GM19193 (cell line): ENCODE results near the gene VTCN1.

Source experiments
- POLR2A ChIP-seq: IDR thresholded peaks from 4 replicates; pipeline ENCODE4 v1.6.1; 2011; ENCODE audit not compliant: insufficient read depth, insufficient read length; ENCODE audit errors: extremely low read depth

Gene VTCN1

DNA sequence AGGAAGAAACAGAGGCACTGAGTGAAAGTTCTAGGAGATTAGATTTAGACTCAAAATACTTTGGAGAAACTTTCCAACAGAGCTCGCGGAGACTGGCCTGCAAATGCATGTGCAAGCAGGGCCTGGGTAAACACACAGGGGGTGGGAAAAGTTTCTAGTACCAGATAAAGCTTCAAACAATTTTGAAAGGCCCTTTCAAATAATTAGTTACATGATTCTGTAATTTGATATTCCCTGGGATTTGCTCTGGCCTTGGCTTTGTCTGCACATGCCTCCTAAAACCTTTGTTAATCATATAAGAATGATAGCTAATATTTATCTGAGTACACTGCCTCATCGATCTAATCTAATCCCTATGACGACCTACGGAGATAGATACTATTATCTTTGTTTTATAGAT, 31.3 kb downstream of the VTCN1 start:
- TF ChIP-seq POLR2A: no peak

DNA sequence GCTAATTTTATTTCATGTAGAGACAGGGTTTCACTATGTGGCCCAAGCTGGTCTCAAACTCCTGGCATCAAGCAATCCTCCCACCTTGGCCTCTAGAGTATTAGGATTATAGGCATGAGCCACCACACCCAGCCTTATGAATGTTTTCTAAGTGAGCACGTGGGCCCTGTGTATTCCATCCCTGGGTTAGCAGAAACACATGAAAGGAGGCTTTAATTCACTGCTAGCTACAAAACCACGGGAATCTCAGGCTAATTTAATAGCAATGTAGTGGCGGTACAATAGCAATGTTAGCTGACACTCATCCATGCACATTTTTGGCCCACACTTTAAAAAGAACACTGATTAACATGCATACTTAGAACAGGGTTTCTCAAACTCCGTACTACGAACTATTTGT, 32.0 kb downstream of the VTCN1 start:
- no peak for TF ChIP-seq POLR2A

DNA sequence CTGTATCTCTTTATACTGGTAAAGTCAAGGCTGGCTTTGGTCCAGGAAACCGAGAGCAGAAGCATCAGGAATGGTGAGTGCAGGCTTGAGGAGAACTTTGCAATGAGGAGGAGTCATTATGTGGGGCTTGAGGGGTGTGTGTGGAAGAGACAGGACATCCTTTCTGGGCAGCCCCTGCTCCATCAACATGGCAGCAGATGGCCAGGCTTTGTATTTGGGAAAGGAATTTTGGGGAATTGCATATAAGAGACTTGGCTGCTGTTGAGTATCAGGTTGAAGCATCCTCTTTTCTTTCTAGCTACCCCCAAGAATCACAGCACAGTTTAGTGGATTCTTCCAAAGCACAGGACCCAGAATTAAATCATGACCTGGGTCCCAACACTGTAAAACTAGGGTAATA, 33.4 kb downstream of the VTCN1 start:
- no peak for TF ChIP-seq POLR2A

DNA sequence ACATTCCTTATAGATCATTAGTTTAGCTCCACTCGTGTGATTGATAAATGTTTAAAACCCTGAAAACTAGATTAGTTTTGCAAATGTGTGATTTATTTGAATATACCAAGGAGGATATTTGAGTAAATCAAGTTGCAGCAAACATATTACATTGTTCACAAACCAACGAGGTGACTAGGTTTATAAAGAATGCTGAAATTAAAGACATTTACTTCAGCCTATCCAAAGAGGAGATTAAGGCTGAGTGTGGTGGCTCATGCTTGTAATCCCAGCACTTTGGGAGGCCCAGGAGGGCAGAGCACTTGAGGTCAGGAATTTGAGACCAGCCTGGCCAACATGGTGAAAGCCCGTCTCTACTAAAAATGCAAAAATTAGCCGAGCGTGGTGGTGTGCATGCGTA, 34.1 kb downstream of the VTCN1 start:
- no peak for TF ChIP-seq POLR2A

DNA sequence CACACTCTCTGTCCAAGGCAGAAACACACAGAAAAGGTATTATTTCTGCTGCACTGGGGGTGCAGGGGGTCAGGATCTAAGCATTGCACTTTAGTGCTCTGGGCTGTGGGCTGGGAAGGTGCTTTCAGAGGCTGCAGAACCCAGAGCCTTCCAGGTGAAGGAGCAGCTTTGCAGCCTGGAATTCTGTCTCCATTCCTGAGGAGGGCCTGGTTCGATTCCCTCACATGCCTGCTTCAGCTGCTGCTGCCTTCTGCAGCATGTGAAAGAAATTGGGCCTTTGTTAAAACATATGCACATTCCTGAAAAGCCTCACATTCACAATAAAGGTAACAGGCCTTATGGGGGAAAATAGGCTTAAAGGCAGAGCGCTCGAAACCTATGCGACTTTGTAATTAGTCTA, 35.9 kb downstream of the VTCN1 start:
- TF ChIP-seq POLR2A: no peak

DNA sequence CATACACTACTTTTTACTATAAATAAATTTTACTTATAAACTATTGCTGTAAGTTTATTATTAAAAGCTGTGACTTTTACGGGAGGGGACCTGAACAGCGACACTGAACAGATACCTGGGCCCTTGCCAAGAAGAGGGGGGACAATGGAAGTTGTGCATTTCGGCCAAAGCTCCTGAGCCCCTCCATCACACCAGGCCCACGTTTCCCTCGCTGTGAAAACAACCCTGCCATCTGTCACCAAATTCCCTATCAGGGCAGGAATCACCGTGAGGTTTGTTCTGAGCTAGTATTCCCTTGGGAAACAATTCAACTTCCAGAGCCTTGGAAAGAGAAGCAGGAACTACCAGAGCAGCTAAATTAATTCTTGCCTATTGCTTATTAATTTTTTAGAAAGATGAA, 37.0 kb downstream of the VTCN1 start:
- TF ChIP-seq POLR2A: no peak

DNA sequence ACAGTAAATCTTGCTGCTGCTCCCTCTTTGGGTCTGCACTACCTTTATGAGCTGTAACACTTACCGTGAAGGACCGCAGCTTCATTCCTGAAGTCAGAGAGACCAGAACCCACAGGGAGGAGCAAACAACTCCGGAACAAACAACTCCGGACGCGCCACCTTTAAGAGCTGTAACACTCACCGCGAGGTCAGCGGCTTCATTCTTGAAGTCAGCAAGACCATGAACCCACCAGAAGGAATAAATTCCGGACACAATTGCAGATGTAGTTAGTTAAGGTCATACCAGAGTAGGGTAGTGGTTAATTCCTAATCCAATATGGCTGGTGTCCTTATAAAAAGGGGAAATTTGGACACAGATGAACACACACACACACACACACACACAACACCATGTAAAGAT, 37.7 kb downstream of the VTCN1 start:
- TF ChIP-seq POLR2A: no peak

DNA sequence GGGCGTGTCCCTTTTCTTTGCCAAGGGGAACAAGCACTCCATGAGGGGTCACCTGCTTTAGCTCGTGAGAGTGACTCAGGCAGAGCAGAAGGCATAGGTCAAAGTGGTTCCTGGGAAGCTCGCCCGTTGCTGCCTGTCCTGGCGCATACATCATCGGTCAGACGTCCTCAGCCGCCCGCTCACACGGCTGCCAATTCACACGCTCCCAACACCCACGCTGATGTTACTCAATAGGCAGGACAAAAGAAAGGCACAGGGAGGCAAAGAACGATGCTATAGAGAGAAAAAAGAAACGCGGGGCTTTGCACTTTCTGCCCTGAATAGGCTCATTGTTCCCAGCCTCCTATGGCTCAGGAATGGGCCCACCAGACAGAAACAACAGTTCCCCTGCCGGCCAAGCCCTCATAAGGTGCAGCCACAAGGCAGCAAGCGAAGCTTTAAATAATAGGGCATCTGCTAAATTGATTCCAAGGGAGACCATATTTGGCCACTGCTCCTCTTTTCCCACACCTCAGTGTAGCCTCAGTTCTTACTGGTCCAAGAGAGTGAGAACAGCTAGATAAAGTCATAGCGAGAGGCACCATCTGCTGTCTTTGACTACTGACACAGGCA, 38.7 kb downstream of the VTCN1 start:
- TF ChIP-seq POLR2A: no peak

DNA sequence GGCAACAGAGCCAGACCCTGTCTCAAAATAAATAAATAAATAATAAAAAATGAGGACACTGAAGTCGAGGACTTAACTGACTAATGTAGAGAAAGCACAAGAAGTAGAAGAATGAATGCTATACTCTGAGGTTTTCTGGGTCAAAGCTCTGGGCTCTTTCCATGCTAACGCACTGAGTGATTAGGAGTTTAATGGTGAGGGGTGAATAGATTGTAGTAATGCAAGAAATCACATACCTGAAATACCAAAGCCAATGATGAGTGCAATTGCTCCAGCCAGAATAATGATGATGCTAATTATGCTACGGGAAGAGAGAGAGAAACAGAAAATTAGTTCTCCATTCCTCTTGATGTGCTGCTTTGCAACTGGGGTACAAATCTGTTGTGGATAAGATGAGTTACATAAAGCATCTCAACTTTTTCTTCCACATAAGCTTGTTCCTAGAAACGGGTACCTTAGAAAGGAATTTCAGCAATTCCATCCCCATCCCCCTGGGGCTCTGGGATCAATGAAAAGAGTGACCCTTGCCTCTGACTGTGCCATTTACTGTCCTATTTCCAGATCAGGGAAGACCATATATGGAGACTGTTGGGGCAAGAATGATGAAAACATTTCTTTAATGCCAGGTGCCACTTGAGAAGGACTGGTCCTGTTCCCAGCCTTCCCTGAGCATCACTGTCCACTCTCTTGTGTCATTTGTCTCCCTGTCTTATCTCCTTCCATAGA, 40.7 kb downstream of the VTCN1 start:
- TF ChIP-seq POLR2A: no peak

DNA sequence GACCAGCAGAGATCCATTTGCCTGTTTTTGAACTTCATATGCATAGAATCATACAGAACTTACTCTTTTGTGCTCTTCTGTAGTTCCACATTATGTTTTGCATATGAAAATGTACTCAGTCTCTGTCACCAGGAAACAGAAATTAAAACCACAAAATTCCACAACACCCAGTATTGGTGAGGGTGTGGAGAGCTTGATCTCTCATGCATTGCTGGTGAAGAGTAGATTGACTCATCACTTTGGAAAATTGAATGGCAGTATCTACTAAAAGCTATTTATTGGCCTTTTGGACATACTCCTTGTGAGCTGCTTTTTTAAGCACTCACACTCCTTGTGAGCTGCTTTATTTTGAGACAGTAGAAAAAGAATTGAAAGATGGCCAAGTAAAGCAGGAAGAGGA, 43.3 kb downstream of the VTCN1 start:
- TF ChIP-seq POLR2A: no peak

DNA sequence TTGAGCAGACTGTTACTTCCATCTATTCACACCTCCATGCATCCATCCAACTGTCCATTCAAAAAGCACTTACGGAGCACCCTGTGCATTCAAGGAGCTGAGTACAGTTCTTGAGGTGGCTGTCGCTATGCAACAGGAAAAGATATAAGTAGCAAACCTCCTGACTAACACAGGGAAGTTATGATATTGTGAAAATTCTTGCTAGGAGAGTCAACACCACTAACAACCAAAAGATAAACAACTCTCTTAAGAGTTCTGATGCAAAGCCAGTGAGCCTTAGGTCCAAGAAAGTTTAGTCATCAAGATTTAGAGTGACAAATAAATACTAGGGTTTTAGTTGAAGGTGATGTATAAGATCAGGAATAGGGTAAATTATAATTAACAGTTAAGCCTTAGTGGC, 44.7 kb downstream of the VTCN1 start:
- TF ChIP-seq POLR2A: no peak

DNA sequence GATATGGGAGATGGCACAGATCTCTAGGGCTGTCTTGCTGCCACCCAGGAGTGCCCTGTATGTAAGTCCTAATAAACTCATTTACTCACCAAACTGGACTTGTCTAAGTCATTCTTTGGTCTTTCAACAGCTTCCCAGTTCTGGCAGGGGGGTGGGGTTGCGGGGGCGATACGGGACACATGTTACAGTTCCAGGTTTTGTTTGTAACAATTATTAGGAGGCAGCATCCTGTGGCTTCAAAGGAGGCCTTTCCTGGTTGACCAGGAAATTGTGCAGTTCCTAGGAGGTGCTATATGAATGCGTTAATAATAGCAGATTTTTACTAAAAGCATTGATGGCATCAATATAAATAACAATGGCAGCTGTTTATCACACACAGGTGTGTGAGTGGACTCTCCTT, 46.5 kb downstream of the VTCN1 start:
- no peak for TF ChIP-seq POLR2A

DNA sequence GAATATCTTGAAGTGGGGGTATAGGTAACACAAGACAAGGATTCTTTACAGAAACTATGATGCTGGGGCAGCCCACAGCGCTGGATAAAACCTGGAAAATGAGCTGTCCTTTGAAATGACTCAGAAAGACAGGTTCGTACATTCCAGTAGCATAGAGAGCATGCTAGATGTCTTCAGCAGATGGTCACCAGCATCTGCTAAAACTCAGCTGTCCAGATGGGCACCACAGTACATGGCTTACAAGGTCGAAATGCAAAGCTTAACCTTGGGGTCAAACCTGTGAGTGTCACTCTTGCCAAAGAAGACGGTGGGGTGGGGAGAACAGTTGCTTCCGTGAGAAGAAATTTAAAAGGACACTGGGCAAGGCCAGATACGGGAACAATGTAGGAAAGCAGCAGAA, 47.9 kb downstream of the VTCN1 start:
- no peak for TF ChIP-seq POLR2A

DNA sequence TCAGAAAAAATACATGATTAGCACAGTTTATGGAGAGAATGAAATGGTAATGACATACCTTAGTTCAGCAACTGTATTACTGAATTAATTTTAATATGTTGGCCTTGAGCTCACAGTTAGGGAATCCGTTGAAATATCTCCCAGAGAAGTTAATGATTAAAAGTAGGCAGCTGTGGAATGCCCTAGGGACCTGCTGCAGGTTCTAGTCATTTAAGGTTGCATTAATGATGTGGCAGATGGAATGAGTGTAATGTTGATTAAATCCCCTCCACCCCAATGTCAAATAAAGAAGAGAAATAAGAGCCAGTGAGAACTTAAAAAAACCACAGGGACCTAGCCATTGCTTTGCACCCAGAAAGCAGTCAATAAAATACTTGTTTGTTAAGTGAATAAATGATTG, 48.8 kb downstream of the VTCN1 start:
- no peak for TF ChIP-seq POLR2A

DNA sequence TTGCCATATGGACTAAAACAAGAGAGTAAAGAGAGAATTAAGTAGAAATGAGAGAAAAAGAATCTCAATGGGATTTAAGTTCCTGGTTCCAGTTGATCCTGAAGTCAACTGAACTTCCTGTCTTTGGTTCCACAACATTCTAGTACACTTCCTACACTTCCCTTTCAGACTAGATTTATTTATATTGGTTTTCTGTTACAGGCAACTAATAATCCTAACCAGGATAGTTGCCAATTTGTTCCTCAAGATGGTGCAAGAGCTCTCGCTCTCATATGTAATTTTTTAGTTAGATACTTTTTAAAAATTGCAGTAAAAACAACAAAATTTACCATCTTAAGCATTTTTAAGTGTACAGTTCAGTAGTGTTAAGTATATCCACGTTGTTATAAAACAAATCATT, 60.4 kb downstream of the VTCN1 start:
- no peak for TF ChIP-seq POLR2A

DNA sequence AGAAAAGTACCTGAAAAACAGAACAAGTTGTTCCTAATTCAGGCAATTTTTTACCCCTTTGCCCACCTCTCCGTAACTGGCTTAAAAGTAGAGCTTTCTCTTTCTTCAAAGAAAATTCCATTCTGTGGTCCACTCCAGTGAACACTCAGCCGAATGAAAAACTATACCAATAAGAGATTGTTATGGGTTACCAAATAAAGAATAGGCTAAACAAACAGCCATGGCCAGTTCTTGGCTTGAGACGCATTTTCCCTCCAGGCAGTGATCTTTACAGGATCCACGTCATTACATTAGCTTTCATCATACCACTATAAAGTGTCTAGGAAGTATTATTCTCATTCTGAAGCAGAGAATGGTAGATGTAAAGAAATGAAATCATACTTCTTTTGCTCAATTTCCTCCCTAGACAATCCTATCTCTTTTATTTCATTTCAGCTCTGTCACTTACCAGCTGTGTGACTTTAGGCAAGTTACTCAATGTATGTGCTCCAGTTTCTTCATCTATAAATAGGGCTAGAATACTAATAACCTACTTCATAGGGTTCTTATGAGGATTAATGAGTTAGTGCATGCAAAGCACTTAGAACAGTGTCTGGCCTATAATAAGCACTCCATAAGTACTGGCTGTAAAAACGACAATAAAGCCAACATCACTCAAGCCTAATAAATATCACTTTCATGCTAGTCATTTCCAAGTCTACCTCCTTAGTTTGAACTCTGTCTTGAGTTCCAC, 62.7 kb downstream of the VTCN1 start:
- no peak for TF ChIP-seq POLR2A
